ENCODE measurements around the gene ZNF385C. TPM values are rescaled to one million over a fixed set of nuclear protein-coding genes. Genes with fewer than 3 reads are reported as not detected.

ZNF385C gene
- polyA plus RNA-seq, 1 donor (not counting 4 experiments of a cell fraction or from before 2014, with no cell fraction given), result 0.09 TPM

DNA sequence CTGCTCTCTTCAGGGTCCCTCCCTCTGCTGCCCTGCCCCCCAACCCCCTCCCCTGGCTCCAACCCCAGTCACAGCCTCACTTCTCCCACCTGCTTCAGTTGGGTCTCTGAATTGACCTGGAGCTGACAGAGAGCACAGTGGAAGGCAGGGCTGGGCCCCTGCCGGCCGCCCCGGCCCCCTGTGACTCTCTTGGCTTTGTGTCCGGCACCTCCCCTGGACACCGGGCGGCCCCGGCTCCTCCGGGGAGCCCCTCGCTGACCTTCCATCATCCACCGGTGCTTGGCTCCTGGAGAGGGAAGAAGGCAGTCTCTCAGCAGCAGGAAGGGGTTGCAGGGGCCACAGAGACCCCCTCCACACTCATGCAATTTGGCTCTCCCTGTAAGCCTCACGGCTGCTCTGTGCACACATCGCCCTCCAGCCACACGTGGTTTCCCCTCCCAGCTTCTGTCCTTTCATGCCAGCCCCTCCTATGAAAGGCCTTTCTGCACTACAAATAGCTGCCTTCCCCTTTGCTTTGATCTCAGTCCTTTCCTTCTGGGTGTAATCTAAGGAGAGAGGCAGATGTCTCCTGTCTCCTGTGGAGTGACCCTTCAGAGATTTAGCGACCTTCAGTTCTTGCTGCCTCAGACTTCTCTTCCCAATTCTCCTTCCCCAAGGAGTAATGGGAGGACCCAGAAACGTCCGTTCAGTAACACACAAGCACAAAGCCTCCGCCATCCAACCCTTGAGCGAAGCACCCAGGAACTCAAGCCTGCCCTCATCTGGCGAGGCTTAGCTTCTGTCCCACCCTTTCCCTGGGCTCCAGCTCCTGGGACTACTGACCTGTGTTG, 70.1 kb downstream of the ZNF385C start:
- Histone ChIP-seq H3K9ac (ENCODE audit: control insufficient read depth, extremely low read depth, insufficient read depth, low read length) (no peak overlapping the region), H3K4me1 (ENCODE audit: control insufficient read depth, extremely low read depth, insufficient read depth, low read length) (peaks cover 8% of the 10 kb centered on the region), H3K9me3 (ENCODE audit: control insufficient read depth, low read depth, low read length) (no peaks in the 10 kb centered on the region), H4K20me1 (ENCODE audit: control insufficient read depth, extremely low read depth, insufficient read depth, low read length) (no peaks in the 10 kb centered on the region), H3K36me3 (ENCODE audit: control insufficient read depth in 2 of 2, extremely low read depth in 1 of 2, insufficient read depth in 2 of 2, low read length in 2 of 2) (peaks cover 10 to 11% of the 10 kb centered on the region in 2 experiments), H3K27me3 (ENCODE audit: control insufficient read depth, extremely low read depth, insufficient read depth, low read length) (no peaks in the 10 kb centered on the region), H3K79me2 (ENCODE audit: control insufficient read depth, insufficient read depth, low read length) (no peaks in the 10 kb centered on the region), H3K4me3 (ENCODE audit: control insufficient read depth in 2 of 3, extremely low read depth in 1 of 3, insufficient read depth in 2 of 3, low read depth in 1 of 3, low read length in 3 of 3) (no peak overlapping the region), H2AFZ (ENCODE audit: control insufficient read depth, low read length) (no peak overlapping the region), H3K9me1 (ENCODE audit: control insufficient read depth, extremely low read depth, insufficient read depth, low read length) (no peaks in the 10 kb centered on the region), H3K4me2 (ENCODE audit: control insufficient read depth, extremely low read depth, insufficient read depth, low read depth, low read length) (no peak overlapping the region), H3K27ac (ENCODE audit: control insufficient read depth, insufficient read depth, low read length) (no peak overlapping the region)
- TF ChIP-seq EZH2 (IDR thresholded peaks at IDR 0.05; ENCODE audit: low read length), result no peak
- TF ChIP-seq, protein P1, sequence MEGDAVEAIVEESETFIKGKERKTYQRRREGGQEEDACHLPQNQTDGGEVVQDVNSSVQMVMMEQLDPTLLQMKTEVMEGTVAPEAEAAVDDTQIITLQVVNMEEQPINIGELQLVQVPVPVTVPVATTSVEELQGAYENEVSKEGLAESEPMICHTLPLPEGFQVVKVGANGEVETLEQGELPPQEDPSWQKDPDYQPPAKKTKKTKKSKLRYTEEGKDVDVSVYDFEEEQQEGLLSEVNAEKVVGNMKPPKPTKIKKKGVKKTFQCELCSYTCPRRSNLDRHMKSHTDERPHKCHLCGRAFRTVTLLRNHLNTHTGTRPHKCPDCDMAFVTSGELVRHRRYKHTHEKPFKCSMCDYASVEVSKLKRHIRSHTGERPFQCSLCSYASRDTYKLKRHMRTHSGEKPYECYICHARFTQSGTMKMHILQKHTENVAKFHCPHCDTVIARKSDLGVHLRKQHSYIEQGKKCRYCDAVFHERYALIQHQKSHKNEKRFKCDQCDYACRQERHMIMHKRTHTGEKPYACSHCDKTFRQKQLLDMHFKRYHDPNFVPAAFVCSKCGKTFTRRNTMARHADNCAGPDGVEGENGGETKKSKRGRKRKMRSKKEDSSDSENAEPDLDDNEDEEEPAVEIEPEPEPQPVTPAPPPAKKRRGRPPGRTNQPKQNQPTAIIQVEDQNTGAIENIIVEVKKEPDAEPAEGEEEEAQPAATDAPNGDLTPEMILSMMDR (optimal IDR thresholded peaks at IDR 0.05 in 1 of 3, IDR thresholded peaks at IDR 0.05 in 1 of 3, conservative IDR thresholded peaks at IDR 0.05 in 1 of 3; ENCODE audit: extremely low read depth in 1 of 3, insufficient read depth in 2 of 3, low read length in 3 of 3), result peak; percentile 27 to 54 (median 48)
- dilution Hi-C loops (cut with MboI; ENCODE audit: extremely low pct_ligation_motif_present, low sequenced_read_pairs), result no loop called here
- FAIRE-seq (no peak), DNase-seq (ENCODE audit: low read depth, low spot score) (no peak)

DNA sequence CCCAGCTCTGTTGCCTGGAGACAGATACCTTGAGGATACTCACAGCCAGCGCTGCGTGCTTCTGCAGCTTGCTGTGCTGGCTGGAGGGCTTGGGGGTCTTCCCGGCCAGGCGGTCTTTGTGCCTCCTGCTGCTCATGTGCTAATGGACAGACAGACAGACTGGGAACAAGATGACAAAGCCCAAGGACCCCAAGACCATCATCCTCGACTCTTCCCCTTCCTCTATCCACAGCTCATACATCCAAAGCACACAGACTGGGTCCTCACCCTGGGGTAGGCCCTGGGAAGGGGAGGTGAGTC, 70.7 kb downstream of the ZNF385C start:
- Histone ChIP-seq H2AFZ (ENCODE audit: control insufficient read depth, low read length) (no peak overlapping the region), H3K4me2 (ENCODE audit: control insufficient read depth, extremely low read depth, insufficient read depth, low read depth, low read length) (no peak overlapping the region), H3K79me2 (ENCODE audit: control insufficient read depth, insufficient read depth, low read length) (no peaks in the 10 kb centered on the region), H3K4me1 (ENCODE audit: control insufficient read depth, extremely low read depth, insufficient read depth, low read length) (peaks cover 8% of the 10 kb centered on the region), H3K27ac (ENCODE audit: control insufficient read depth, insufficient read depth, low read length) (no peak overlapping the region), H3K9me3 (ENCODE audit: control insufficient read depth, low read depth, low read length) (no peaks in the 10 kb centered on the region), H3K9ac (ENCODE audit: control insufficient read depth, extremely low read depth, insufficient read depth, low read length) (no peak overlapping the region), H3K9me1 (ENCODE audit: control insufficient read depth, extremely low read depth, insufficient read depth, low read length) (no peaks in the 10 kb centered on the region), H3K36me3 (ENCODE audit: control insufficient read depth in 2 of 2, extremely low read depth in 1 of 2, insufficient read depth in 2 of 2, low read length in 2 of 2) (peaks cover 14 to 16% of the 10 kb centered on the region in 2 experiments), H4K20me1 (ENCODE audit: control insufficient read depth, extremely low read depth, insufficient read depth, low read length) (no peaks in the 10 kb centered on the region), H3K4me3 (ENCODE audit: control insufficient read depth in 2 of 3, extremely low read depth in 1 of 3, insufficient read depth in 2 of 3, low read depth in 1 of 3, low read length in 3 of 3) (no peak overlapping the region), H3K27me3 (ENCODE audit: control insufficient read depth, extremely low read depth, insufficient read depth, low read length) (no peaks in the 10 kb centered on the region)
- DNase-seq (ENCODE audit: low read depth, low spot score), result no peak
- dilution Hi-C loops (cut with MboI; ENCODE audit: extremely low pct_ligation_motif_present, low sequenced_read_pairs), result no loop called here
- no peak for FAIRE-seq
- TF ChIP-seq, protein P1 (optimal IDR thresholded peaks at IDR 0.05 in 1 of 3, IDR thresholded peaks at IDR 0.05 in 1 of 3, conservative IDR thresholded peaks at IDR 0.05 in 1 of 3; ENCODE audit: extremely low read depth in 1 of 3, insufficient read depth in 2 of 3, low read length in 3 of 3), result no peak
- TF ChIP-seq EZH2 (IDR thresholded peaks at IDR 0.05; ENCODE audit: low read length), result no peak
